Adrenal gland (tissue), 5 donors: ENCODE measurements around the gene UBAC2.

Experiments
- CTCF ChIP-seq, 6 experiments: fragments of 450-650 bp in 4 of 6; fragments of 200-600 bp in 2 of 6; sonication (generic) in 1 of 6; IDR thresholded peaks; 1 replicate in 5 of 6; 2 replicates in 1 of 6; pipeline versions ENCODE4 v1.5.1 to v1.8.0; 2016 to 2021; ENCODE audit warnings: antibody characterized with exemption in 6 of 6, mild to moderate bottlenecking in 2 of 6, moderate library complexity in 1 of 6
- POLR2A ChIP-seq, 2 donors: fragments of 450-650 bp; IDR thresholded peaks; one replicate each; pipeline ENCODE4 v1.6.1; 2017; ENCODE audit warnings: antibody characterized with exemption in 2 of 2, mild to moderate bottlenecking in 2 of 2, moderate library complexity in 1 of 2
- donor health status: DM: no; HTN: no; CAD: no.

DNA sequence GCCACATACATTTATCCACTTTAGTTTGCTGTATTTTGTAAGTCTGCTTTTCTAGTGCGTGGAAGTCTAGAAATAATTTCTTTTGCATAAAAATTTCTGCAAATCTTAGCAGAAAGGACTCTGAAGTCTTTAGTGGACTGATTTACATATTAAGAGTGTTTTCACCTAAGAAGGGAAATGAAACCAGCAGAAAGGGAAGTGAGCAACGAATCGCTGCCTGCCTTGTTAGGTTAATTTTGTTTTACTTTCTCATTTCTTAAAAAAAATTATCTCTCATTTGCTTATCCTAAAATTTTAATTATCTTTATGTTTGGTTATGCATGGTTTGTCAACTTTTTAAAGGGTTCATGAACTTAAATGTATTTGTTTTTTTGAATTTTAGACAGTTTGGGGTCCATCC is 58.3 kb downstream of the UBAC2 start:
- TF ChIP-seq POLR2A (IDR thresholded peaks at IDR 0.05), result no peak
- no peak for TF ChIP-seq CTCF (IDR thresholded peaks at IDR 0.05)
